Adipocyte (in vitro differentiated cells): ENCODE results near the gene IER5L.
"Not testable (repeated sequence)": the region's sequence is repeated elsewhere in the genome, so short reads cannot be mapped to it uniquely, and the experiment has no call there.

ENCODE experiments used
- DNase-seq: peaks from one replicate; pipeline ENCODE4 v3.0.0-alpha.2; 2015; ENCODE audit warnings: low read depth
- H3K27me3 ChIP-seq: replicated peaks from 2 replicates; pipeline ENCODE4 v1.7.0; 2013; ENCODE audit warnings: mild to moderate bottlenecking, low read length, moderate library complexity; ENCODE audit not compliant: control insufficient read depth, insufficient read depth
- H3K36me3 ChIP-seq: 2 replicates; pipeline ENCODE4 v1.7.0; 2013; ENCODE audit warnings: low read length, mild to moderate bottlenecking, moderate library complexity; ENCODE audit not compliant: control insufficient read depth, insufficient read depth, severe bottlenecking
- H3K4me1 ChIP-seq: 2 replicates; pipeline ENCODE4 v1.7.0; 2013; ENCODE audit warnings: mild to moderate bottlenecking, low read length, moderate library complexity; ENCODE audit not compliant: control insufficient read depth, insufficient read depth
- H3K4me3 ChIP-seq: 2 replicates; pipeline ENCODE4 v1.7.0; 2013; ENCODE audit warnings: mild to moderate bottlenecking, low read length, moderate library complexity
- H3K9ac ChIP-seq: 2 replicates; pipeline ENCODE4 v1.7.0; 2013; ENCODE audit warnings: mild to moderate bottlenecking, low read length, moderate library complexity
- H3K9me3 ChIP-seq: 2 replicates; pipeline ENCODE4 v1.7.0; 2013; ENCODE audit warnings: mild to moderate bottlenecking, low read length, moderate library complexity; ENCODE audit not compliant: control insufficient read depth

Gene IER5L

GRCh38 chr9:129202613-129203555 is 24.8 kb upstream of the IER5L start:
- peak; percentile 90 for DNase-seq
- peak overlapping the region; percentile 81 for H3K4me3 ChIP-seq
- H3K9me3 ChIP-seq = no peaks in the 10 kb centered on the region
- no peaks in the 10 kb centered on the region for H3K27me3 ChIP-seq
- no peaks in the 10 kb centered on the region for H3K36me3 ChIP-seq
- peak overlapping the region; percentile 88 for H3K9ac ChIP-seq
- H3K4me1 ChIP-seq = peaks cover 9% of the 10 kb centered on the region

GRCh38 chr9:129201866-129202265 is 23.8 kb upstream of the IER5L start:
- DNase-seq = no peak
- no peak overlapping the region for H3K4me3 ChIP-seq
- H3K4me1 ChIP-seq = peaks cover 13% of the 10 kb centered on the region
- H3K9me3 ChIP-seq = no peaks in the 10 kb centered on the region
- H3K9ac ChIP-seq = no peak overlapping the region
- H3K36me3 ChIP-seq = no peaks in the 10 kb centered on the region
- H3K27me3 ChIP-seq = no peaks in the 10 kb centered on the region

- Histone ChIP-seq H3K9ac (no peak overlapping the region), H3K4me3 (no peak overlapping the region), H3K4me1 (peaks cover 13% of the 10 kb centered on the region), H3K9me3 (no peaks in the 10 kb centered on the region), H3K27me3 (no peaks in the 10 kb centered on the region), H3K36me3 (no peaks in the 10 kb centered on the region)
- DNase-seq = no peak
Observed at GRCh38 chr9:129201289-129201688, 23.2 kb upstream of the IER5L start.

DNA sequence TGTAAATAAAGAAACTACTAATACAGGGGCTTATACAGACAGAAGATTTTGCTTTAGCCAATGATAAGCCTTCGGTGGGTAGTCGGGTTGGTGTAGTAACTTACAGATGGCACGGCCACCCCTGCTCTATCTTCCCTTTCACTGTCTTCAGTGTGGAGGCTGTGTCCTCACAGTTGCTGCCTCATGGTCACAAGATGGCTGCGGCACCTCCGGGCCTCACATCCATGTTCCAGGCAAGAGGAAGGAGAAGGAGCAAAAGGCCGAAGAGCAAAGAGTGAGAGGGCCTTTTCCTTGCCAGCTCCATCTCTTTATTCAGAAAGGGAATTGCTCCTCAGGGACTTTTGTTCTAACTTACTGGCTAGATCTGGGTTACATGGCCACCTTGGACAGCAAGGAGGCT is 22.2 kb upstream of the IER5L start:
- peaks cover 13% of the 10 kb centered on the region for H3K4me1 ChIP-seq
- DNase-seq = no peak
- H3K9ac ChIP-seq = no peak overlapping the region
- peaks cover 6% of the 10 kb centered on the region for H3K9me3 ChIP-seq
- H3K27me3 ChIP-seq = no peaks in the 10 kb centered on the region
- no peak overlapping the region for H3K4me3 ChIP-seq
- no peaks in the 10 kb centered on the region for H3K36me3 ChIP-seq

- H3K9me3 ChIP-seq = peaks cover 6% of the 10 kb centered on the region
- H3K9ac ChIP-seq = no peak overlapping the region
- no peak for DNase-seq
- peaks cover 13% of the 10 kb centered on the region for H3K4me1 ChIP-seq
- peaks cover 4% of the 10 kb centered on the region for H3K27me3 ChIP-seq
- no peaks in the 10 kb centered on the region for H3K36me3 ChIP-seq
- no peak overlapping the region for H3K4me3 ChIP-seq
Observed at GRCh38 chr9:129199044-129199435, 21.0 kb upstream of the IER5L start.

DNA sequence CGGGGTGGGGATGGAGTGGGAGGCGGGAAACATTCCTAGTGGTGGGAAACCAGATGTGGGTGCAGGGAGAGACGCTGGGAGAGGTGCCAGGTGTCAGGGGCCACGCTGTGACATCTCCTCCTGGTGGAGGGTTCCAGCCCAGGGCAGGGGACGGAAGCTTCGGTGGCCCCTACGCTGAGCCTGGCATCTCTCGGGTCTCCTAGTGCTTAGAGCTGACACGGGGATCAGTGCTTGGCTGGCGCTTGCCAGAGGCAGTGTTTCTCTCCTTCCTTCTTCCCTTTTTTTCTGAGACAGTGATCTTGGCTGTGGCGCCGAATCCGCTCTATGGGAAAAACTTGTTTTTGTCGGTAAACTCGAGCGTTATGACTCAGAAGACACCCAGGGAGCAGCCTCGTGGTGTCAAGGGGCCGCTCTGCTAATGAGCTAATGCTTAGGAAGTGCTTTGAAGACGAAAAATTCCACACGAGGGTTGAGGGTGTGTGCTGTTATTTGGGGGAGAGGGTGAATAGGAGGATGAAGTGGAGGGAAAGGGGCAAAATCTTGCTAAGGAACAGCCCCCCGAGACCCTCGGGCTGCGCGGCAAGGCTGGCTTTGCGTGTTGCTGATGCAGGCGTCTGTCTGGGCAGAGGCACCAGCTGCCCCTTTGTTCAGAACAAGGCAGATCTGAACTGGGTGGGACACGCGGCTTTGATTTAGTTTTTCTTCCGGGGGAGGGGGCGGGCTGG is 20.4 kb upstream of the IER5L start:
- peak overlapping the region; percentile 79 for H3K9ac ChIP-seq
- peaks cover 13% of the 10 kb centered on the region for H3K4me1 ChIP-seq
- H3K4me3 ChIP-seq = peak overlapping the region; percentile 61
- H3K27me3 ChIP-seq = peaks cover 6% of the 10 kb centered on the region
- no peaks in the 10 kb centered on the region for H3K36me3 ChIP-seq
- peak; percentile 39 for DNase-seq
- H3K9me3 ChIP-seq = peaks cover 6% of the 10 kb centered on the region

GRCh38 chr9:129197978-129198318 is 19.9 kb upstream of the IER5L start:
- Histone ChIP-seq H3K9ac (peak overlapping the region; percentile 79), H3K36me3 (no peaks in the 10 kb centered on the region), H3K4me3 (peak overlapping the region; percentile 61), H3K9me3 (peaks cover 6% of the 10 kb centered on the region), H3K27me3 (peaks cover 6% of the 10 kb centered on the region), H3K4me1 (peaks cover 13% of the 10 kb centered on the region)
- no peak for DNase-seq

DNA sequence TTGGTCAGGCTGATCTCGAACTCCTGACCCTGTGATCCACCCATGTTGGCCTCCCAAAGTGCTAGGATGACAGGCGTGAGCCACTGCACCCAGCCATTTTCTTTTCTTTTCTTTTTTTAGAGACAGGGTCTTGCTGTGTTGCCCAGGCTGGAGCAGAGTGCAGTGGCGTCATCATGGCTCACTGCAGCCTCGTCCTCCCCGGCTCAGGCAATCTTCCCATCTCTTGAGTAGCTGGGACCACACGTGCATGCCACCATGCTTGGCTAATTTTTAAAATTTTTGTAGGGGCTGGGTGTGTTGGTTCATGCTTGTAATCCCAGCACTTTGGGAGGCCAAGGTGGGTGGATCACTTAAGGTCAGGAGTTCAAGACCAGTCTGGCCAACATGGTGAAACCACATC is 19.0 kb upstream of the IER5L start:
- peaks cover 12% of the 10 kb centered on the region for H3K9me3 ChIP-seq
- H3K36me3 ChIP-seq, DNase-seq, H3K27me3 ChIP-seq, H3K4me3 ChIP-seq, H3K9ac ChIP-seq: not testable (repeated sequence)
- H3K4me1 ChIP-seq = peaks cover 13% of the 10 kb centered on the region

GRCh38 chr9:129195606-129196005 is 17.5 kb upstream of the IER5L start:
- H3K27me3 ChIP-seq = peaks cover 6% of the 10 kb centered on the region
- H3K4me3 ChIP-seq = no peak overlapping the region
- H3K4me1 ChIP-seq = peaks cover 13% of the 10 kb centered on the region
- DNase-seq = no peak
- peaks cover 12% of the 10 kb centered on the region for H3K9me3 ChIP-seq
- no peak overlapping the region for H3K9ac ChIP-seq
- H3K36me3 ChIP-seq = no peaks in the 10 kb centered on the region

GRCh38 chr9:129194221-129194620 is 16.2 kb upstream of the IER5L start:
- H3K9me3 ChIP-seq = peaks cover 12% of the 10 kb centered on the region
- peaks cover 13% of the 10 kb centered on the region for H3K4me1 ChIP-seq
- no peak for DNase-seq
- H3K36me3 ChIP-seq = no peaks in the 10 kb centered on the region
- peaks cover 6% of the 10 kb centered on the region for H3K27me3 ChIP-seq
- no peak overlapping the region for H3K4me3 ChIP-seq
- H3K9ac ChIP-seq = no peak overlapping the region

GRCh38 chr9:129193655-129194054 is 15.6 kb upstream of the IER5L start:
- Histone ChIP-seq H3K9ac (no peak overlapping the region), H3K4me3 (no peak overlapping the region), H3K27me3 (peaks cover 6% of the 10 kb centered on the region), H3K36me3 (no peaks in the 10 kb centered on the region), H3K4me1 (peaks cover 11% of the 10 kb centered on the region), H3K9me3 (peaks cover 12% of the 10 kb centered on the region)
- no peak for DNase-seq
